ENCODE data around the gene CACNB1.
"Not testable (repeated sequence)": the region's sequence is repeated elsewhere in the genome, so short reads cannot be mapped to it uniquely, and the experiment has no call there.

Gene CACNB1

GRCh38 chr17:39173526-39174274, 23.8 kb downstream of the CACNB1 start:
- DNase-seq, result no peak

- no peak for DNase-seq
These were observed 24.4 kb downstream of the CACNB1 start for GRCh38 chr17:39173080-39173479.

GRCh38 chr17:39171933-39172332, 25.5 kb downstream of the CACNB1 start:
- no peak for DNase-seq

GRCh38 chr17:39170558-39170957, 26.9 kb downstream of the CACNB1 start:
- no peak for DNase-seq

GRCh38 chr17:39170109-39170508, 27.4 kb downstream of the CACNB1 start:
- DNase-seq, result no peak

GRCh38 chr17:39169518-39169917, 28.0 kb downstream of the CACNB1 start:
- no peak for DNase-seq

- DNase-seq, result no peak
These were observed 28.4 kb downstream of the CACNB1 start for GRCh38 chr17:39169101-39169500.

- not testable (repeated sequence) for DNase-seq
These were observed 29.0 kb downstream of the CACNB1 start for GRCh38 chr17:39168503-39168902.

GRCh38 chr17:39167476-39167875, 30.0 kb downstream of the CACNB1 start:
- DNase-seq, result no peak

- DNase-seq, result no peak
These were observed 30.8 kb downstream of the CACNB1 start for GRCh38 chr17:39166437-39167335.

- no peak for DNase-seq
These were observed 31.6 kb downstream of the CACNB1 start, which contains the start of gene ARL5C for GRCh38 chr17:39165841-39166349. TSS of gene ARL5C (minus strand) at chr17:39166161. CDS start at chr17:39165760, 401 bp downstream.

GRCh38 chr17:39165178-39165840, 32.2 kb downstream of the CACNB1 start:
- no peak for DNase-seq

- peak; percentile 76 for DNase-seq
These were observed 32.8 kb downstream of the CACNB1 start for GRCh38 chr17:39164675-39165143.

GRCh38 chr17:39161962-39162361, 35.5 kb downstream of the CACNB1 start:
- DNase-seq, result no peak

GRCh38 chr17:39158623-39159022, 38.8 kb downstream of the CACNB1 start:
- DNase-seq, result no peak

- DNase-seq, result no peak
These were observed 41.0 kb downstream of the CACNB1 start for GRCh38 chr17:39156491-39156890.

GRCh38 chr17:39155654-39156053, 41.8 kb downstream of the CACNB1 start:
- no peak for DNase-seq

GRCh38 chr17:39153599-39154051, 43.8 kb downstream of the CACNB1 start:
- peak; percentile 94 for DNase-seq

- peak; percentile 27 for DNase-seq
These were observed 45.3 kb downstream of the CACNB1 start for GRCh38 chr17:39151943-39152818.

- peak; percentile 10 for DNase-seq
These were observed 46.1 kb downstream of the CACNB1 start, which contains the start of gene PLXDC1 for GRCh38 chr17:39151150-39151942. TSS of gene PLXDC1 (minus strand) at chr17:39151637. CDS start at chr17:39151437, 200 bp downstream.

- DNase-seq, result no peak
These were observed 46.7 kb downstream of the CACNB1 start for GRCh38 chr17:39150795-39151149.
